ENCODE data around the gene TMEM147.

The TMEM147 gene

DNA sequence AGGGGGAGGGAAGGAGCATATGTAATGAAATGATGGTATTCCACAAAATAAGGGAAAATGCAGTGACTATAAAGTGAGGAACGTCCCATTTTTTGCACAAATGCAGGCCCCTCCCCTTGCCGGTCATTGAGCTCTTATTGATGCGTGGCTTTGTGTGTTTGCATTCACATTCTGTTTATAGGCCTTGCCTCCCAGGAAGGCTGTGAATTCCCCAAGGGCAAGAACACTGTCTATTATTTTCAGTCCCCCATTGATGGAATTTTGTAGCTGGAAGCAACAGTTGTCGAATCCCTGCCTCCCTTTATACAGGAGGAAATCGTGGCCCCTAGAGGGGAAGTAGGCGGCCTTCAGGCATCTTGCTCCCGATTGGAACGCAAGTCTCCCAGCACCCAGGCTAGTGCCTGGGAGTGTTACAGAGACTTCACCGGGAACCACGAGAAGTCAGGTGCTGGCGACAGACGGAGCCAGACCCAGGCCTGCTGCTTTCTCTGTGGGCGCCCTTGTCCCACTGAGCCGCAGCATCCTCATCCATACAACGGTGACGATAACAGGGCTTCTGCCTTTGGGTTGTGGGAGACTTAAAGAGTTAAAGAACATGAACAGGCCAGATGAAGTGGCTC is 24.2 kb upstream of the TMEM147 start:
- no peak for FAIRE-seq

GRCh38 chr19:35522745-35523327 is 22.6 kb upstream of the TMEM147 start:
- FAIRE-seq, result no peak

DNA sequence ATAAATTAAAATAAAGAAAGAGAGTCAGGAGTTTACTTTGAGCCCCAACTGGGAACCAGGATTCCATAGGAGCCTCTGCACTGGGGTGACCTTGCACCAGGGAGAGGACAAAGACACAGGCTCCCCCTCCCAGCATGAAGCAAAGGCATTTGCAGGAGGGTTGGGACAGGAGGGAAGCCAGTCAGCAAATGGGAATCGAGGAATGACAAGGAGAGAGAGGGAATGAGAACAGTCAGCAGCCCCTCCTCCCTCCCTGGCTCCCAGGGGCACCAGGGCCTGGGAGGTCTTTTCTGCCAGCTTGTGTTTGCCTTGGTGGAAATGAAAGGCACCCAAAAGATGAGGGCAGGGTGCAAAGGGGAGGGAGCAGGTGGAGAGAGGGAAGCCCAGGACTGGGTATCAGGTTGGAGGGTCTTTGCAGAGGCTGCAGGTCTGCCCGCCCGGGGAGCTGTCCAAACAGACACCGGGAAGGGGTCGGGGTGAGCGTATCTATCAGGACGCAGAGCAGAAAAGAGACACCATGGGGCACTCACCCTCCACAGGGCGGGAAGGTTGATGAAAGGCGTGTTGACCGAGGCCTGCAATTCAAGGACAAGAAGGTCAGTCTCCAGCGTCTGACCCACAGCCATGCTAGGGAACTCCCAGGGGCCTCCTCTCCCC is 21.1 kb upstream of the TMEM147 start:
- no peak for FAIRE-seq

- FAIRE-seq, result no peak
Observed at GRCh38 chr19:35525873-35526272, 19.6 kb upstream of the TMEM147 start.

DNA sequence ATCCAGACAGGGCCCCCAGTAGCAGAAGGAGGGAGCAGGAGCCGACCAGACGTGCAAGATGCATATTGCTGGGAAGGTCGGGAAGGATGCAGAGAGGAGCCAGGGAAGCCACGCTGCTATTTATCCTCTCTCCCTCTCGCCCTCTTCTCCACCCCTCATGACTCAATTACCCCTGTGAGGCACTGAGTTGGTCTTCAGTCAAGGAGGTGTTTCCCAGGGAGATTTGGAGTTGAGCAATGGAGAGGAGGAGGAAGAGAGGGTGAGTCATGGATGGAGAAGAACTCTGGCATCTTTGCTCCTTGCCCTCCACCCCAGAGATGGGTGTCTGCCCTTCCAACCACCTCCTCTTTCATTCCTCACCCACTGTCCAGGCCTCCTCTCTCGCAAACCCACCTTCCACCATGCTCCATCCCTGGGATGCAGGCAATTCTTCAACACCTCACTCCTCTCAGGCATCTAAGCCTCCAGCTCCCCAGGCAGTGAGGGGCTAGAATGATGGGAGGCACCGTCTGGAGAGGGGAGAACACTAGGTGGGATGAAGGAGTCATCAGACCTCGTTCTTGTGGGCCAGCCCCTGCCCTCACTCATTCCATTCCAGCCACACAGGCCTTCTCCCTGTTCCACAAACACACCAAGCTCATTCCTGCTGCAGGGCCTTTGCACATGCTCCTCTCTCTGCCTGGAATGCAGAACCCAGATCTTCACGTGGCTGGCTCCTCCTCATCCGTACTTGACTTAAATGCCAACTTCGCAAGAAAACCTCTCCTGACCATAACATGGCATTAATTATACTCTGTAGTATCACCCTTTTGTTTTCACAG is 17.0 kb upstream of the TMEM147 start, which contains the start of gene SBSN:
TSS of gene SBSN (minus strand) at position 94 of the 821 bp plus-strand sequence. CDS start at position 64, 30 bp downstream.
- no peak for FAIRE-seq

DNA sequence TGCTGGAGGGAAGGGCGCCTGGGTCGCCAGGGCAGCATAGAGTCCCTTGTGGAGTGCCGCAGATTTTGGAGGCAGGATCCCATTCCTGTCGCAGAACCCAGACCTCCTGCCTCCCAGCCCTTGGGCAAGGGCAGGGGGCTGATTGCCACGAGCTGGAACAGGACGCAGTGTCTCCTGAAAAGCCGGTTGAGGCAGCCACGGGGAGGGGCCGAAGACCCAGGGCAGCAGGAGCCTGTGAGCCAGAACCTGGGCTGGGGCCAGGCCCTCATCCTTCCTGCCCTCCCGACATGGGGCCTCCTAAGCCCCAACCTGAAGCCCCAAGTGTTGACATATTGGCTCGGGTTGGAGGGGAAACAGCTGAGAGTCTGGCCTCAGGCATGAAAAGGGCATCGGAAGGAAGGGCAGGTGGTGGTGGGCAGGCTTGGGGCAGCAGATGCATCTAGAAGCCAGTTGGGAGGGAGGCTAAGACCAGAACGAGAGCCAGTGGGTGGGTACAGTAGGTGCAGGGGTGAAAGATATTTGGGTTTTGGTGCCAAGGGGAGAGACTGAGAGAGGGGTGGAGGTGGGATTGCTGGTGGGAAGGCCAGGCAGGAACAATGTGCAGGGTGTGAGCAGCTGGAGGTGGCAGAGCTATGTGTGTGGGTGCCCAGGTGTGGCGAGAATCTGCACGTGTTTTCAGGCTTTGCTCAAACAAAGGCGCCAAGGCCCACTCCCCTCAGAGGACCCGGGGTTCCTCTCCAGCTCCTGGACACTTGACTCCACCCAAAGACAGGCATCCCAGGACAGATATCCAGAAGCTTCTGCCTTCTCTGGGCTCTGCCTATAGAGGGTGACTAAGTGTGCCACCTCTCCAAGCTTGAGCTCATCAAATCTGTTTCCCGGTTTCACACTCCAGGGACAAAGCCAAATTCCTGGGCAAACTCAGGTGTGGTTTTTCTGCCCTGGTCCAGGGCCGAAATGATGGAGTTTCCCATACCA is 15.9 kb upstream of the TMEM147 start:
- FAIRE-seq, result no peak

- FAIRE-seq, result no peak
Observed at GRCh38 chr19:35531291-35531690, 14.1 kb upstream of the TMEM147 start.

- FAIRE-seq, result no peak
Observed at GRCh38 chr19:35533201-35533821, 12.1 kb upstream of the TMEM147 start, which contains the start of gene GAPDHS. Gene GAPDHS, plus strand, starts transcription at chr19:35533456. Its CDS starts 72 bp downstream, at chr19:35533528.

DNA sequence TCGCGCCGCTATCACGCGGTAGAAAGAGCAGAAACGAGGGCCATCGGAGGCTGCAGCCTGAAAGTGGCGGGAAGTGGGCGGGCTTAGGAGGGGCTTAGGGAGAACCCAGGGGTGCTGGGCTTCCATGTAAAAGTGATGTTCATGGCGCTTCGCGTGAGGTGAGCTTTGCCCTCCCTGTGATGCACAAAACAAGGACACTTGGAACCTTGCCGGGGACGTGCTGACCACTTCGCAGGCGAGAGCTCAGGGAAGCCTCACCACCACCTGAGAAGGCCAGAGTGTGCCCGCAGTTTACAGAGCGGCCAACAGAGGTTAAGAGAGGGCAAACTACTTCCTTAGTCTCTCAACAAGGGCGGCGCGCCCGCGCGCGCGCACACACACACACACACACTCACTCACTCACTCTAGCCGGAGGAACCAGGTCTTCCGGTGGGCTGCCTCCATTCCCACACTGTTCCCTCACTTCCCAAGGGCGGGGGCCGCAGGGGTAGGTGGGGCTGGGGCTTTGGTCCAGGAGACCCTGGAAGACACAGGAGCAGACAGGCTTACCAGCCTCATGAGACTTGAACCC is 11.5 kb upstream of the TMEM147 start:
- no peak for FAIRE-seq

DNA sequence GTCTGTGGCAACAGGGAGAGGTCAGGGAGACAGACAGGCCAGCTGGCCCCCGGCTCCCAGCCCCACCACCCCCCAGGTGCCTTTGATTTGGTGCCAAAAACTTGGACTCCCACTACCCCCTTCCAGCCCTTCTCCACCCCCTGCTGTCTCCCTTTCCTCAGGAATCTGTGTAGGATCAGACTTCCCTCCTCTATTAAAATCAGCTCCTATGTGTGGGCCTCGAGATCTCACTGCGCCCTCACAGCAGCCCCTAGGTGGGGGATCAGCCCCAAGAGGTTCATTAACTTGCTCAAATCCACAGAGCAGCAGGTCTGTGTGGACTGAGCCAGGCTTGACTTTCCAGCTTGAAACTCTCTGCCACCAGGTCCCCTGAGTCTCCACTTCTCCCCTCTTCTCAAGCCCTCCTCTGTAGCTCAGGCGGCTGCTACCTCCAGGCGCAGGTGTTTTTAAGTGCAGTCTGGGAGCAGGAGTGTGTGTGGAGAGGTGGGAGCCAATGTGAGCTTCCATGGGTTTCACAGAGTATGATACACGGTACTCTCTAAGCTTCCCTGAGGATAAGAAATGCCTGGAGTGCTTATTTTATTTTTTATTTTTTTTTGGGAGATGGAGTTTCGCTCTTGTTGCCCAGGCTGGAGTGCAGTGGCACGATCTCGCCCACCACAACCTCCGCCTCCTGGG is 10.5 kb upstream of the TMEM147 start:
- FAIRE-seq, result no peak

DNA sequence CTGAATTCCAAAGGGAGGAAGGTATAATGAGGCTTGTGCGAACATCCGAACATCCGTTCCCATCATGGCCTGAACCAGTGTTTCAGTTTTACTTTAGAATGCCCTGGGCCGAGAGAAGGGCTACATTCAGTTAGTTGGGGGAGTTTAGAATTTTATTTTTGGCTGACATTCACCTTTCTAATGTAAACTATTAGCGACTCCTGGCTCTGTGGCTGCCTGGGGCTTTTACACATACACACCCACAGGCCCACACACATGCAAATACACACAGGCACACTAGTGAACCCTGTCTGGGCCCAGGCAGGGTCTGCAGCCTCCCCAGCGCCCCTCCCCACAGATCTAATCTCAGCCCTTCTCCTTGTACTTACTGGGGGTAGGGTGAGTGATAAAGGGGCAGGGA is 6.1 kb upstream of the TMEM147 start:
- FAIRE-seq, result no peak

GRCh38 chr19:35539850-35540249 is 5.6 kb upstream of the TMEM147 start:
- no peak for FAIRE-seq

DNA sequence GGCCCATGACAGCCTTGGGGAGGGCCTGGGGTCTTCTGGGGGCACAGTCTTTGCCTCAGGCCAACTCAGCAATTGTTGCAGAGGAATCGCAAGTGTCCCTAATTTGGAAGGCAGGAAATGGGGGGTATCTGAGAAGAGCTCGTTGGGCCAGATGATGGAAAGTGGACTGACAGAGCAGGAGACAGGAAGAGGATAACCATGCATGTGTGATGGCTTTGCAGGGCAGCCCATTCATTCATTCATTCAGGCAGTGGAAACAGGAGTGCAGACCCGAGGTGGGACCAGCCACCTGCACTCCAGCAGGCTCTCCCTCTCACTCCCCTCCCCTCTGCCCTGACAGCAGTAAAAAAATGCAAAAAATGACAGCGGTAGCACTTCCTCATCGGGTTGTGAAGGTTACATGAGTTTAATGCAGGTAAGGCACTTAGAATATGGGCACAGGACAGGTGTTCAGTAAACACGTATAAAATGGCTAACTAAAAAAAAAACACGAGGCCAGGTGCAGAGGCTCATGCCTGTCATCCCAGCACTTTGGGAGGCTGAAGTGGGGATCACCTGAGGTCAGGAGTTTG is 5.0 kb upstream of the TMEM147 start:
- no peak for FAIRE-seq

GRCh38 chr19:35542209-35542608 is 3.2 kb upstream of the TMEM147 start:
- no peak for FAIRE-seq

DNA sequence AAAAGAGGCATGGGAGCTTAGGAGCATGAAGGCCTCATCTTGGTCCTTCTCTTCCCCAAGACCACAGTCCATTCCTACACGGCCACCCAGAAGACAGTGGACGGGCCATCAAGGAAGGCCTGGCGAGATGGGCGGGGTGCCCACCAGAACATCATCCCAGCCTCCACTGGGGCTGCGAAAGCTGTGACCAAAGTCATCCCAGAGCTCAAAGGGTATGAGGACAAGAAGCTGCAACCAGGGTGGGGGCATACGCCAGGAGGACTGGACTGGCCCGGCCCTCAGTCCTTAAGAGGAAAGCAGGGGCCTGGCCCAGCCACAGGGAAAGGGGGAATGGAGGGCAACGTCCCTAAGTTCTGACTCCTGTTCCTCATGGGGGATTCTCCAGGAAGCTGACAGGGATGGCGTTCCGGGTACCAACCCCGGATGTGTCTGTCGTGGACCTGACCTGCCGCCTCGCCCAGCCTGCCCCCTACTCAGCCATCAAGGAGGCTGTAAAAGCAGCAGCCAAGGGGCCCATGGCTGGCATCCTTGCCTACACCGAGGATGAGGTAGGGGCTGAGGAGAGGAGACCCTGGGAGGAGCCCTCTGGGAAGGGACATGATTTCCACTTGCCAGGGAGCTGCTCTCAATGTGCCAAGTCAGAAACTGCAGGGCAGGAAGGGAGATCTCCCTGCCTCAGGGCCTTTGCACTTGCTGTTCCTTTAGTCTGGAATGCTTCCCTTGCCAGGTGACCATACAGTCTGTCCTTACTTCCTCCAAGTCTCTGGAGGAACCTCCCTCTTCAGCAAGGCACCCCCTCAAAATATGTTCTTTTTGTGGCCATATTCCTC is 1.9 kb upstream of the TMEM147 start:
- no peak for FAIRE-seq

DNA sequence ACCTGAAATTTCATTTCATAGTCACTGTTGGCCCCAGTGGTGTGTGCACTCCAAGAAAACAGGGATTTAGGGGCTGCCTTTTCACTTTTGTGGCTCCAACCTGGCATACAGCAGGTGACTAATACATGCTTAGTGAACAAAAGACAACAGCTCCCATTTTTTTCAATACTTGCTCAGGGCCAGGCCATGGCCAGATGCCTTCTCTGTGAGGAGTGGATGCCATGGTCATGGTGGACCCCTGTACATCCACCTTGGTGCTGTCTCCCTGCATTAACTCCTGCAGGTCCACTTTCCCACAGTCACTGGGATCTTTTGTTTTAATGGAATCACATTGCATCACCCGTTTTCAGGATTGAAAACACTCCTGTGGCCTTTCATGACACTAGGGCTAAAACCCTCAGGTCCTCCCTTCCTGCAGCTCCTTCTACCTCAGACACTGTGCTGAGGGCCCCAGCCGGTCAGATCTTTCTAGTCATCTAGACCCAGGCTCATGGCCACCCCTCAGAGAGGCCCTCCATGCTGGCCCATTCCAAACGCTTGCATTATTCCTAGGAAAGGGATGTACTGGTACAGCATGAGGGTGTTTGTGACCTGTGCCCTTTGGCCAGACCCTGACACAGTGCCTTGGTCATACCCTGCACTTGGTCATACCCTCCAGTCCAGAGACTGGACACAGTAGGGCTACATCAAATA is 1.2 kb upstream of the TMEM147 start:
- no peak for FAIRE-seq

DNA sequence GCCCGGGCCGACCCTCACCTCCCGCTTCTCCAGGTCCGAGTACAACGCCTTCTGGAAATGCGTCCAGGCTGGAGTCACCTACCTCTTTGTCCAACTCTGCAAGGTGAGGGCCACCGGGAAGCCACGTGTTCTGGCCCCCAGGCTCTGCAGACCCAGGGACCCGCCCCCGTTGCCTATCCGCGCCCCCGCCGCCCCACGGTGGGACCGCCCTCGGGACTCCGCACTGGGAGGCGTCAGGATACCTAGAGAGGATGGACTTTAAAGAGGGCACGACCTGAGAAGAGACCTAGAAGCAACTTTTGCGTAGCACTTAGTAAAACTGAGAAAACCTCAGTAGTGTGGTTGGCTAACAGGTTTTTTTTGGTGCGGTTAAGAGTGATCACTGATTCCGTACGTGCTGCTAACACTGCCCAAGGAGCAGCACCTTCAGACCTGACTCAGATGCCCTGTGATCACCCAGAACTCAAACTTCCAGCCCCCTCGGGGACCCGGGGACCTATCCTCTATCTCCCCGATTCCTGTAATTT is 492 bp downstream of the TMEM147 start:
- no peak for FAIRE-seq

DNA sequence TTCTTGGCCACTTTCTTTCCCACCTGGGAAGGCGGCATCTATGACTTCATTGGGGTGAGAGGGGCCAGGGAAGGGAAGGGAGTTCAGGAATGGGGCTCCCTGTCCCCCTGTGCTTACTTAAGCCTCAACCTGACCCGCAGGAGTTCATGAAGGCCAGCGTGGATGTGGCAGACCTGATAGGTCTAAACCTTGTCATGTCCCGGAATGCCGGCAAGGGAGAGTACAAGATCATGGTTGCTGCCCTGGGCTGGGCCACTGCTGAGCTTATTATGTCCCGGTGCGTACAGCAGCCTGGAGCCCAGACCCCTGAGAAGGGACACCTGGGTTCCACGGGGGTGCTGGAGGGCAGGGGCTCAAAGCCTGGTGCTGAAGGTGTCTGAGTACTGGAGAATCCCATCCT is 1.1 kb downstream of the TMEM147 start:
- no peak for FAIRE-seq
